GM12872 (cell line): ENCODE data around the gene PRKCD.
A peak's percentile ranks its signal among the peaks of the same experiment; 100 is the strongest.

Source experiments
- TF ChIP-seq, protein P1 (sequence below): IDR thresholded peaks from 3 replicates; pipeline ENCODE4 v1.5.1; 2011; ENCODE audit warnings: low read depth, mild to moderate bottlenecking, low read length, moderate library complexity; ENCODE audit not compliant: insufficient read depth

PRKCD gene

DNA sequence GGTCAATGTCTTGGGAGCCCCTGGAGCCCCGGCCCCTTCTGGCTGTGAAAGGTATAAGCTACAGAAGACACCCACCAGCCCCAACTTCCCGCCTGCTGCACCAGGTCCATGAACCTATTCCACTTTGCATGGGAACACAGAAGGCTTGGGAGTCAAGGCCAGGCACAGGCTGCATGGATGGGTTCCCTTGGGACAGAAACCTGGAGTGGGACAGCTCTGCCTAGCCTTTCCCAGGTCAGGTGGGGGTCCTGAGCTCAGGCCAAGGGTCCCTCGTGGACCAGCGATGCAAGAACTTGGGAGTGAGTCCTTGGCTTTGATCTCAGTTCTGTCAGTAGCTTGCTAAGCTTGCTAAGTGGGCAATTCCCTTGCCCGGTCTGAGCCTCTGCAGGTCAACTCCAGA is 69.8 kb downstream of the PRKCD start:
- TF ChIP-seq, protein P1, sequence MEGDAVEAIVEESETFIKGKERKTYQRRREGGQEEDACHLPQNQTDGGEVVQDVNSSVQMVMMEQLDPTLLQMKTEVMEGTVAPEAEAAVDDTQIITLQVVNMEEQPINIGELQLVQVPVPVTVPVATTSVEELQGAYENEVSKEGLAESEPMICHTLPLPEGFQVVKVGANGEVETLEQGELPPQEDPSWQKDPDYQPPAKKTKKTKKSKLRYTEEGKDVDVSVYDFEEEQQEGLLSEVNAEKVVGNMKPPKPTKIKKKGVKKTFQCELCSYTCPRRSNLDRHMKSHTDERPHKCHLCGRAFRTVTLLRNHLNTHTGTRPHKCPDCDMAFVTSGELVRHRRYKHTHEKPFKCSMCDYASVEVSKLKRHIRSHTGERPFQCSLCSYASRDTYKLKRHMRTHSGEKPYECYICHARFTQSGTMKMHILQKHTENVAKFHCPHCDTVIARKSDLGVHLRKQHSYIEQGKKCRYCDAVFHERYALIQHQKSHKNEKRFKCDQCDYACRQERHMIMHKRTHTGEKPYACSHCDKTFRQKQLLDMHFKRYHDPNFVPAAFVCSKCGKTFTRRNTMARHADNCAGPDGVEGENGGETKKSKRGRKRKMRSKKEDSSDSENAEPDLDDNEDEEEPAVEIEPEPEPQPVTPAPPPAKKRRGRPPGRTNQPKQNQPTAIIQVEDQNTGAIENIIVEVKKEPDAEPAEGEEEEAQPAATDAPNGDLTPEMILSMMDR: no peak

DNA sequence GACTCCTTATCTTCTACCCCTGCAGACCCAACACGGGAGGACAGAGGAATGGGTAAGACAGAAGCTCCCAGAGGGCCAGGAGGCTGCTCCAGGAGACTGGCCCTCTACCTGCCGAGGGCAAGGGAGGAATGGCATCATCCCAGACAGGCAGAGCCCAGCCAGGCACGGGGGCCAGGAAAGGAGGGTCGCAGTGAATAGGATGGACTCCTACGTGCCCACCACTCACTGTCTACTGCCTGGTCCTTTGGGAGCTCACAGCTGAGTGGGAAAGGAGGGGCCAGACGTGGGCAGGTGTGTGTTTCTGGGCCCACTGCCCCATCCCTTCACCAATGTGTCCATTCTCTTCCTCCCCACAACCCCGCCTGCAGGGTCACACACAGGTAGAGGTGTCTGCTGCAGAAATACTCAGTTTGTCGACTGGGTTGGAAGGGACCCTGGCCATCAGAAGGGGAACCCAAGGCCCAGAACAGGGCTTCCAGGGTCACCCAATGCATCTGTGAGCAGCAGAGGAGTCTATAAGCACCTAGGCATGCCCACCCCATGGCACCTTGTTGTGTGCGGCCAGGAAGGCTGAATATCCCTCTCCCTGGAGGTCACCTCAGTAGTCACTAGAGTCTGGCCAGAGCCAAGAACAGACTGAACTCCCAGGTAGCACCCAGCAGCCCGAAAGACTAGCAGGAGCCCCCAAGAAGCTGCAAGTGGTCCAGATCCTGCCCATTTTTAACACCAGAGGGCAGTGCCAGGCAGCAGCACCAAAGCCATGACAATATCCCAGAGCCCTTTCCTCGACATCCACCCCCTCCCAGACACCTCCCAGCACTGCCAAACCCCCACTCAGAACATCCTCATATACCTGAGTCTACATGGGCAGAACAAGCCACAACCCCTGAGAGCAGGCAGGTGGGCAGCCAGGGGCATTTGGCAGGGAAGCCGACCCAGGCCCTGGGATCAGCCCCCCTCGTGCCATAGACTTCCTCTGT is 70.8 kb downstream of the PRKCD start:
- TF ChIP-seq, protein P1: peak; percentile 4; the same call in 1 of the 3 replicates

DNA sequence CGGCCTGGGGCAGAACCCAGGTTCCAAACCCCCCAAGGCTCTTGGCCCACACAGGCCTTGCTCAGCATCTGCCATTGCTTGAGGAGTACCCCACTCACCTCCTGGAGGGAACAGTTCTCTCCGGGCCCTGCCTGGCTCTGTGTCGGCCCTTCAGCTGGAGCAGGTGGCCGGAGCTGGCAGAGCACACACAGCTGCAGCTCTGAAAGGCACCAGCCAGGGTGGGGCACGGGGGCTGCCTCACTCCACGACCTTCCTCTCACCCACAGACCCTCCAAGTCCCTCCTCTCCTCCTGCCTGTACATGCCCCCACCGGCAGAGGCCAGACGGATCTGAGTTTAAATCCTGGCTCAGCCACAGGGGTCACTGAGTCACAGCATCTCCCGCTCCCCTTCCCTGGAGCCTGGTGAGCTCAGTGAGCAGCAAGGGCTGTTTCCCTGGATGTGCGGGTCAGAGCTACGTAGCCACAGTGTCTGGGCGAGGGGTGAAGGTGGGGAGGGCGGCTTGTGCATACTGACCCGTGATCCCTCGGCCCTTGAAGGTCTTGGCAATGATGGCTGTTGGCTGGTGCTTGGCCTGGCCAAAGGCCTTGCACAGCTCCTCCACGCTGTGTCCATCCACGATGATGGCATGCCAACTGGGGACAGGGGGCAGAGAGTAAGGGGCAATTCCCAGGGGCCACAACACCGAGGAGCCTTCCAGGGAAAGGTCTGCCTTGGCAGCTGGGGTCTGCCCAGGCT is 71.8 kb downstream of the PRKCD start:
- TF ChIP-seq, protein P1: no peak

DNA sequence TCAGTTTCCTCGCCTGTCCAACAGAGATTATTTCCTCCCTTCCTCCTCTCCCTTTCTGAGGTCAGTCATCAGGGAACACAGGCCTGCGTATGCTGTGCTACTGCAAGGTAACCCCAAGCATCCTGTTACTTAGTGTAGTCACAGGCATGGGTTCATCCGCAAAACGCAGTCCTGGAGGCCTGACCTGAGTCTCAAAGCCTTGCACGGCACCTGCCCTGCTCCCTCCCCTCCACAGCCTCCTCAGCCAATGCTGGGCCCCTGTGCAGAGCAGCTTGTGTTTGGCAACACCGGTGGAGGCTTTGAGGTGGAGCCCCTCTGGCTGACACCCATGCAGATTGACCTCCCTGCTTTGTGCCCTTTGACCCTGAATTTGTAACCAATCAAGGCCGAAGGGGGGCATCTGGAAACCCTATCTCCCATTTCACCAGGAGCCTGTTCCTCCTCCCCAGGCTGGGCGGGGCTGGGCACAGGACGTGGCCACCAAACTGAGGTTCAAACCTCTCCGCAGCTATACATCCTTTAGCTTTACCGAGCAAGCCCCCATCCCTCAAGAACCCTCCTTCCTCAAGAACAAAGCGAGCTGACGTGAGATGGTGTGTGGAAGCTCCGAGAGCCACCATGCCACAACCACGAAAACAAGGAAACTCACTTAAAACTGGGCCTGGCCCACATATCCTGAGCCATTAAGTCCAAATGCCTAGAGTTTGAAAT is 73.3 kb downstream of the PRKCD start:
- TF ChIP-seq, protein P1: no peak

DNA sequence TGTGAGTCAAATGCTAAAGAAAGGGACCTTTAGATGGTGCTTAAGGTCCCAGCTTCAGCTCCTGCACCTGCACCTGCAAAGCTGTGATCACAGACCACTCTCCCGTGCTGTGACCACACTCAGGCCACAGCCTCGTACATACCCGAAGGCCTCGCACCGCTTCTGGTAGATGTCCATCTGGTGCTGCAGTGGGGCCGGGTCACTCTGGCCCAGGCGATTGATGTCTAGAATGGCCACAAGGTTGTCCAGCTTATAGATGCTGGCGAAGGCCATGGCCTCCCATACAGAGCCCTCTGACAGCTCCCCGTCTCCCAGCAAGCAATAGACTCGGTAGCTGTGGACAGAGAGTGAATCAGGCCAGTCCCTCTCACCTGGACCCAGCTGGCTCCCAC is 73.8 kb downstream of the PRKCD start:
- TF ChIP-seq, protein P1: no peak

DNA sequence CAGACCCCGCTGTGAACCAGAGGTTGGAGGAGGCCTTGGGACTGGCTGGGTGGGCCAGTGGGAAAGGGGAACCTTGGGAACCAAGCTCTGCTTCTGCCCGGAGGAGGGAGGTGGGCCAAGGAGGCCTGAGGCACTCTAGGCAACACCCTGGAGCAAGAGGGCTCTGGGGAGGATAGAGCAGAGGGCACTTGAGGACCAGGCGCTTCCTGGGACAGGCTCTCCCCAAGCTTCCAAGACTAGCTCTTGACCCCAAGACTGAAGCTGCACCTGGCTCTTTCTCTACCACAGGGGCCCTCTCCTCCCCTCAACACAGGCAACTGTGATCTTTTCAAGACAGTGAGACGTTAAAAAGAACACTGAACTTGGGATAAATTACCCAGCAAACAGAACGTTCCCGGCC is 74.5 kb downstream of the PRKCD start:
- TF ChIP-seq, protein P1: no peak
